ENCODE data around the gene PAAF1. TPM values are rescaled to one million over a fixed set of nuclear protein-coding genes. Genes with fewer than 3 reads are reported as not detected.

PAAF1 gene
- total and polyA plus RNA-seq, 10 donors: 8.1 to 18.1 (median 13.7) TPM

DNA sequence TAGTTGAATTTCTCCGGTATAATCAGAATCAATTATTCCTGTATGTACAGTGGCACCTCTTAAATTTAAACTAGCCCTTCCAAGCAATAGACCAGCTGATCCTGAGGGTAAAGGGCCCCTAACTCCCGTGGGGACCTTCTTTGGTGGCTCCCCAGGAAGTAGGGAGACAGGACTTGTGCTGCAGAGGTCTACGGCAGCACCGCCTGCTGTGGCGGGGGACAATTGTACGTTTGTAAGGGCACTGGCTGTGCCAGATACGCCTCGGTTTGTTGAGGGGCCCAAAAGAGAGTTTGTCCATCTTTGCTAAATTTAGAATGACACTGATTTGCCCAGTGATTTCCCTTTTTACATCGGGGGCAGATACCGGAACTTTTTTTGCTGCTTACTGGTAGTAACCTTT, 68.1 kb downstream of the PAAF1 start:
- Histone ChIP-seq H3K4me1 (no peaks in the 10 kb centered on the region), H3K27me3 (replicated peaks in 1 of 7) (no peaks in the 10 kb centered on the region), H3K4me3 (no peak overlapping the region), H3K36me3 (no peaks in the 10 kb centered on the region), H3K27ac (no peak overlapping the region), H3K9me3 (peaks cover 0 to 13% (median 0%) of the 10 kb centered on the region in 8 donors)
- WGBS, 5 donors: 66 to 83% (median 77%) methylated on average over 10 of the region's 10 CpGs
- TF ChIP-seq POLR2A (IDR thresholded peaks at IDR 0.05) (no peak), POLR2AphosphoS5 (IDR thresholded peaks at IDR 0.05) (no peak)
- TF ChIP-seq, protein P1, sequence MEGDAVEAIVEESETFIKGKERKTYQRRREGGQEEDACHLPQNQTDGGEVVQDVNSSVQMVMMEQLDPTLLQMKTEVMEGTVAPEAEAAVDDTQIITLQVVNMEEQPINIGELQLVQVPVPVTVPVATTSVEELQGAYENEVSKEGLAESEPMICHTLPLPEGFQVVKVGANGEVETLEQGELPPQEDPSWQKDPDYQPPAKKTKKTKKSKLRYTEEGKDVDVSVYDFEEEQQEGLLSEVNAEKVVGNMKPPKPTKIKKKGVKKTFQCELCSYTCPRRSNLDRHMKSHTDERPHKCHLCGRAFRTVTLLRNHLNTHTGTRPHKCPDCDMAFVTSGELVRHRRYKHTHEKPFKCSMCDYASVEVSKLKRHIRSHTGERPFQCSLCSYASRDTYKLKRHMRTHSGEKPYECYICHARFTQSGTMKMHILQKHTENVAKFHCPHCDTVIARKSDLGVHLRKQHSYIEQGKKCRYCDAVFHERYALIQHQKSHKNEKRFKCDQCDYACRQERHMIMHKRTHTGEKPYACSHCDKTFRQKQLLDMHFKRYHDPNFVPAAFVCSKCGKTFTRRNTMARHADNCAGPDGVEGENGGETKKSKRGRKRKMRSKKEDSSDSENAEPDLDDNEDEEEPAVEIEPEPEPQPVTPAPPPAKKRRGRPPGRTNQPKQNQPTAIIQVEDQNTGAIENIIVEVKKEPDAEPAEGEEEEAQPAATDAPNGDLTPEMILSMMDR (IDR thresholded peaks at IDR 0.05 in 8 of 11, conservative IDR thresholded peaks at IDR 0.05 in 3 of 11): no peak
- DNase-seq: no peak
- intact Hi-C loops (cut with DNase I; ENCODE audit: low total_unique reads): no loop called here

DNA sequence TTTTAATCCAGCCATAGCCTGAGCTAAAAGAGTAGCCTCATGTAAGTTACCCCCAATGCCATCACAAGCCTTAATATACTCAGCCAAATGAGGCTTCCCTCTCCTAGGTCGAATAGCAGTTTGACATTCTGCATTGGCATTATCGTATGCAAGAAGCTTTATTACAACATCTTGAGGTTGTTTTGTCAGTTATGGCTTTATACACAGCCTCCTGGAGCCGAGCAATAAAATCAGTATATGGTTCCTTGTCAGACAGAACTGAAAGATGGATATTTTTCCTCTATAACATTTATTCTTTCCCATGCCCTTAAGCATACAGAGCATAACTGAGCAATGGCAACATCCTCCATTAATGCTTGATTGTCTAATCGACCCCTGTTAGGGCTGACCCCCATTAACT, 68.6 kb downstream of the PAAF1 start:
- TF ChIP-seq POLR2A (IDR thresholded peaks at IDR 0.05): no peak
- no peak for TF ChIP-seq POLR2AphosphoS5 (IDR thresholded peaks at IDR 0.05)
- TF ChIP-seq, protein P1 (IDR thresholded peaks at IDR 0.05 in 8 of 11, conservative IDR thresholded peaks at IDR 0.05 in 3 of 11): no peak
- Histone ChIP-seq H3K9me3 (peaks cover 0 to 13% (median 0%) of the 10 kb centered on the region in 8 donors), H3K36me3 (no peaks in the 10 kb centered on the region), H3K4me1 (no peaks in the 10 kb centered on the region), H3K4me3 (no peak overlapping the region), H3K27me3 (replicated peaks in 1 of 7) (no peaks in the 10 kb centered on the region), H3K27ac (no peak overlapping the region)
- intact Hi-C loops (cut with DNase I; ENCODE audit: low total_unique reads): no loop called here
- WGBS, 5 donors: 46 to 76% (median 59%) methylated on average over 4 of the region's 4 CpGs
- no peak for DNase-seq

DNA sequence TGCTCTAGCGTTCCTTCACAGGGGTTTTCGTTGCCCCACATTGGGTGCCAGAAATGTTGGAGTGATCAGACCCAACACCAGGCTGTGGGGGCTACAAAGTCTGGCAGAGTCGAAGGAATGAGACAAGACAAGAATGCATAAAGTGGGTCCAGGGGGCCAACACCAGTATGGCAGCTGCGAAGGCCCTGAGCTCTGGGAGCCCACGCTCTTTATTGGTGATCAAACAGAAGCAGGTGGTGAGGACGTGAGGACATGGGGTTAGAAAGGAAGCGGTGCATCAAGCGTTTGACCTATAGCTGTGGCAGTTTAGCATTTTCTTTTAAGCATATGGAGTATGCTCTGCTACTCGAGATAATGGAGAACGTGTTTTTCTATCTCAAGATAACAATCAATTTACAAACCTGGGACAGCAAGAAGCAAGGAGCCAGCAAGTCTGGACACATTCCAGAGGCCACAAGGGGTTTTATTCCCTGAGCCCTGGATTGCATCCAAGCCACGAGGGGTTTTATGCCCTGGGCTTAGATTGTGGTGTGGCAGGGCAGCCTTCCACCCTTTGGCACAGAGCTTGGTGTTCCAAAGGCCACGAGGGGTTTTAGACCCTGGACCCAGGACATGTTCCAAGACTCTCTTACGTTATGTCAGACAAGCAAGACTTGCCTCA, 70.1 kb downstream of the PAAF1 start:
- Histone ChIP-seq H3K4me1 (no peaks in the 10 kb centered on the region), H3K27ac (no peak overlapping the region), H3K4me3 (no peak overlapping the region), H3K9me3 (peaks cover 0 to 4% (median 0%) of the 10 kb centered on the region in 8 donors), H3K36me3 (no peaks in the 10 kb centered on the region), H3K27me3 (replicated peaks in 1 of 7) (no peaks in the 10 kb centered on the region)
- TF ChIP-seq POLR2A (IDR thresholded peaks at IDR 0.05): no peak
- TF ChIP-seq POLR2AphosphoS5 (IDR thresholded peaks at IDR 0.05): no peak
- WGBS, 5 donors: 65 to 78% (median 76%) methylated on average over 13 of the region's 13 CpGs
- intact Hi-C loops (cut with DNase I; ENCODE audit: low total_unique reads): no loop called here
- DNase-seq: no peak

GRCh38 chr11:73949246-73949645, 72.4 kb downstream of the PAAF1 start:
- no peak for DNase-seq
- H3K9me3 ChIP-seq: peaks cover 0 to 2% (median 0%) of the 10 kb centered on the region in 8 donors
- H3K4me3 ChIP-seq: no peak overlapping the region
- intact Hi-C loops (cut with DNase I; ENCODE audit: low total_unique reads): no loop called here
- no peaks in the 10 kb centered on the region for H3K4me1 ChIP-seq
- WGBS, 5 donors: 53 to 69% (median 59%) methylated on average over 4 of the region's 4 CpGs
- TF ChIP-seq POLR2AphosphoS5 (IDR thresholded peaks at IDR 0.05) (no peak), POLR2A (IDR thresholded peaks at IDR 0.05) (no peak)
- TF ChIP-seq, protein P1 (IDR thresholded peaks at IDR 0.05 in 8 of 11, conservative IDR thresholded peaks at IDR 0.05 in 3 of 11): no peak
- H3K36me3 ChIP-seq: no peaks in the 10 kb centered on the region
- H3K27ac ChIP-seq: no peak overlapping the region
- no peaks in the 10 kb centered on the region for H3K27me3 ChIP-seq (replicated peaks in 1 of 7)
